Spleen (tissue), 7 donors: ENCODE measurements around the gene POU6F2.

Experiments used
- CTCF ChIP-seq, 11 experiments: fragments of 200-600 bp in 7 of 11; fragments of 450-650 bp in 4 of 11; sonication (generic) in 4 of 11; IDR thresholded peaks in 8 of 11; conservative IDR thresholded peaks in 3 of 11; 1 replicate in 7 of 11; 2 replicates in 4 of 11; pipeline versions ENCODE4 v1.4.0 to v1.8.0; 2016 to 2021; ENCODE audit warnings: antibody characterized with exemption in 11 of 11, inconsistent platforms in 4 of 11, mild to moderate bottlenecking in 1 of 11
- POLR2A ChIP-seq, 3 donors: fragments of 450-650 bp; IDR thresholded peaks; one replicate each; pipeline ENCODE4 v1.5.1; 2017; ENCODE audit warnings: antibody characterized with exemption in 3 of 3, mild to moderate bottlenecking in 1 of 3
- POLR2AphosphoS5 ChIP-seq, 3 donors: sonication (generic); formaldehyde crosslinking; IDR thresholded peaks; one replicate each; pipeline ENCODE4 v1.5.1; 2017; ENCODE audit warnings: antibody characterized with exemption in 3 of 3
- donor health status: DM: no; HTN: no; CAD: no; lungs with moderate emphysema.
- donor health status: DM: no; HTN: no; CAD: no.
- donor health status: DM: no; HTN: no; CAD: no.

- TF ChIP-seq CTCF (IDR thresholded peaks at IDR 0.05 in 8 of 11, conservative IDR thresholded peaks at IDR 0.05 in 3 of 11) (no peak), POLR2AphosphoS5 (IDR thresholded peaks at IDR 0.05) (no peak), POLR2A (IDR thresholded peaks at IDR 0.05) (no peak)
Measured at GRCh38 chr7:39197831-39198230, 220.1 kb downstream of the POU6F2 start.
